ENCODE measurements around the gene PGGHG. TPM values are rescaled to one million over a fixed set of nuclear protein-coding genes. Genes with fewer than 3 reads are reported as not detected.

PGGHG gene
- total and polyA plus RNA-seq, 5 donors: 9.9 to 18.7 (median 12.0) TPM

GRCh38 chr11:339963-340362 lies 51.0 kb downstream of the PGGHG start:
- intact Hi-C loops (cut with DNase I): no loop called here
- Histone ChIP-seq H3K4me1 (ENCODE audit: control insufficient read depth, insufficient read depth, low read length) (peaks cover 2% of the 10 kb centered on the region), H3K27me3 (ENCODE audit: control insufficient read depth, insufficient read depth) (no peaks in the 10 kb centered on the region), H3K9me3 (ENCODE audit: control insufficient read depth, low read length) (no peaks in the 10 kb centered on the region), H3K4me3 (ENCODE audit: low read length) (no peak overlapping the region), H3K27ac (ENCODE audit: low read length) (no peak overlapping the region)
- WGBS: 97% methylated on average over 2 of the region's 2 CpGs
- no peak for ATAC-seq
- no peak for DNase-seq

GRCh38 chr11:340539-341512 lies 51.9 kb downstream of the PGGHG start:
- no peaks in the 10 kb centered on the region for H3K27me3 ChIP-seq (ENCODE audit: control insufficient read depth, insufficient read depth)
- ATAC-seq (no peak), DNase-seq (peak in 1 of 3 donors; percentile 4)
- H3K4me3 ChIP-seq (ENCODE audit: low read length): no peak overlapping the region
- H3K9me3 ChIP-seq (ENCODE audit: control insufficient read depth, low read length): no peaks in the 10 kb centered on the region
- peaks cover 2% of the 10 kb centered on the region for H3K4me1 ChIP-seq (ENCODE audit: control insufficient read depth, insufficient read depth, low read length)
- H3K27ac ChIP-seq (ENCODE audit: low read length): no peak overlapping the region
- 60% methylated on average over 5 of the region's 5 CpGs for WGBS
- intact Hi-C loops (cut with DNase I): no loop called here

DNA sequence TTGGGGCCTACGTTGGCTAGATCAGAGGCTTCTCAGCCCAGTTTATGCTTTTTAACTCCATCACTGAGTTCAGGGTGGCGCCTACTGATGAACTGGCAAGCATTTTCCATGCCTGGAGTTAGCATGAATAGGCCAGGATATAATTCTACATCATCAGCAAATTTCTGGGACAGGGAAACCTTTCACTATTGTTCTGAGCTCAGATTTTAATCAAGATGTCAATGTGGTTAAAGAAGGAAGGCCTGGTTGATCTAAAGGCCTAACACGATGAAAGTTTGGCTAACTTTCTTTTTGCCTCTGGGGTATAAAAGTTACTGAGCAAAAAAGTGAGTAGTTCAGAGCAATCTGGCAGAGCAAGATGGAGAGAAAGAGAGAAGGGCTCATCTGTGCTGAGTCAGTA lies 53.4 kb downstream of the PGGHG start:
- Histone ChIP-seq H3K9me3 (ENCODE audit: control insufficient read depth, low read length) (no peaks in the 10 kb centered on the region), H3K4me3 (ENCODE audit: low read length) (no peak overlapping the region), H3K27ac (ENCODE audit: low read length) (peak overlapping the region; percentile 75), H3K27me3 (ENCODE audit: control insufficient read depth, insufficient read depth) (no peaks in the 10 kb centered on the region), H3K4me1 (ENCODE audit: control insufficient read depth, insufficient read depth, low read length) (no peaks in the 10 kb centered on the region)
- intact Hi-C loops (cut with DNase I): no loop called here
- WGBS: 63% methylated on average over 3 of the region's 3 CpGs
- DNase-seq (no peak), ATAC-seq (peak in 1 of 2 donors; percentile 69)

DNA sequence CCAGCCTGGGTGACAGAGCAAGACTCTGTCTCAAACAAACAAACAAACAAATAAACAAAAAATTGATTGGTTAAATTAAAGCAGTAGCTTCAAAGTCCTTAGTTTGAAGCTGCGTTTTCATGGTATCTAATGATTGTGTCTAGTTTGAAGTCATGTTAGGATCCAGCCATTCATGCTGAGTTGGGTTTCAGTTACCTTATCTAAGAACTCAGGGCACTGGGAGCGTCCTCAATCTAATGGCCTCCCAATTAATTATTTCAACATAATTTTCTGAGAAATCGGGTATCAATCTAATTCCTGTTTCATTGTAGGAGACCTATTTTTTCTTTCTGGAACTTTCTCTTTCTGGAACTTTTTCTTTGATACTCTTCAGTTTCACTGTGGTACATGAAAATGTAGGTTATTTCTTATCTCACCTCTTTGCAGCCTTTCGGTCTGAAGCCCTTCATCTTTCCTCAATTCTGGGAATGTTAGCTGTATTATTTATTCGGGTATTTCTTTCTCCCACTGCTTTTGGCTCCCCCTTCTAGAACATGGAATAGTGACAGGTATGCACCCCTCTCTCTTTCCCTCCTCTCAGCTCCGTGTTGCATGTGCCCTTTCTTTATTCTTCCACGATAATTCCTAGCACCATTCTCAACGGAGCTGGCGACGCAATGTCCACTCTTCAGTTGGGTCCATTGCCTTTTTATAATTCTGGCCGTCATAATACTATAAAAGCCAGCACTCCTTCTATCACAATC lies 56.1 kb downstream of the PGGHG start:
- no peak overlapping the region for H3K4me3 ChIP-seq (ENCODE audit: low read length)
- no peaks in the 10 kb centered on the region for H3K27me3 ChIP-seq (ENCODE audit: control insufficient read depth, insufficient read depth)
- H3K4me1 ChIP-seq (ENCODE audit: control insufficient read depth, insufficient read depth, low read length): no peaks in the 10 kb centered on the region
- intact Hi-C loops (cut with DNase I): no loop called here
- no peaks in the 10 kb centered on the region for H3K9me3 ChIP-seq (ENCODE audit: control insufficient read depth, low read length)
- no peak overlapping the region for H3K27ac ChIP-seq (ENCODE audit: low read length)
- WGBS: 89% methylated on average over 11 of the region's 11 CpGs
- DNase-seq (no peak), ATAC-seq (no peak)

Other genes with a start within 250 kb of the PGGHG start
- gene SCGB1C1, start 96.0 kb upstream of the PGGHG start, total RNA-seq: not detected
- not detected for gene SCGB1C1, start 96.0 kb upstream of the PGGHG start, polyA plus RNA-seq
- 10 to 100 TPM; 27.1 to 39.9 (median 35.5) TPM for gene BET1L, start 81.7 kb upstream of the PGGHG start, total RNA-seq
- gene BET1L, start 81.7 kb upstream of the PGGHG start, polyA plus RNA-seq: 20.9 TPM
- 10 to 100 TPM; 52.4 to 80.6 (median 58.5) TPM for gene RIC8A, start 81.4 kb upstream of the PGGHG start, total RNA-seq
- gene RIC8A, start 81.4 kb upstream of the PGGHG start, polyA plus RNA-seq: 42.4 TPM
- 10 to 100 TPM; 18.5 to 32.5 (median 27.1) TPM for gene SIRT3, start 52.8 kb upstream of the PGGHG start, total RNA-seq
- gene SIRT3, start 52.8 kb upstream of the PGGHG start, polyA plus RNA-seq: 23.9 TPM
- gene PSMD13, start 52.1 kb upstream of the PGGHG start, total RNA-seq: 10 to 100 TPM; 76.8 to 92.9 (median 85.9) TPM
- gene PSMD13, start 52.1 kb upstream of the PGGHG start, polyA plus RNA-seq: 106 TPM
- gene NLRP6, start 10.7 kb upstream of the PGGHG start, total RNA-seq: under 1 TPM in 2 of 4 donors, not detected in 2; 0.11 to 0.24 TPM
- 0.02 TPM for gene NLRP6, start 10.7 kb upstream of the PGGHG start, polyA plus RNA-seq
- not detected for gene IFITM5, start 10.4 kb downstream of the PGGHG start, total RNA-seq
- gene IFITM5, start 10.4 kb downstream of the PGGHG start, polyA plus RNA-seq: not detected
- gene IFITM2, start 18.7 kb downstream of the PGGHG start, total RNA-seq: 100 to 1,000 TPM; 180 to 290 (median 240) TPM
- gene IFITM2, start 18.7 kb downstream of the PGGHG start, polyA plus RNA-seq: 393 TPM
- 100 to 1,000 TPM in 3 of 4 donors, 10 to 100 TPM in 1; 85.0 to 169 (median 116) TPM for gene IFITM1, start 24.9 kb downstream of the PGGHG start, total RNA-seq
- 235 TPM for gene IFITM1, start 24.9 kb downstream of the PGGHG start, polyA plus RNA-seq
- gene IFITM3, start 31.7 kb downstream of the PGGHG start, total RNA-seq: 100 to 1,000 TPM; 263 to 569 (median 519) TPM
- 749 TPM for gene IFITM3, start 31.7 kb downstream of the PGGHG start, polyA plus RNA-seq
- gene B4GALNT4, start 80.4 kb downstream of the PGGHG start, total RNA-seq: 1 to 10 TPM; 1.0 to 1.6 (median 1.3) TPM
- 2.5 TPM for gene B4GALNT4, start 80.4 kb downstream of the PGGHG start, polyA plus RNA-seq
- under 1 TPM; 0.26 to 0.88 (median 0.63) TPM for gene PKP3, start 105.1 kb downstream of the PGGHG start, total RNA-seq
- gene PKP3, start 105.1 kb downstream of the PGGHG start, polyA plus RNA-seq: 0.36 TPM
- gene SIGIRR, start 125.9 kb downstream of the PGGHG start, total RNA-seq: 10 to 100 TPM; 28.6 to 42.4 (median 35.1) TPM
- gene SIGIRR, start 125.9 kb downstream of the PGGHG start, polyA plus RNA-seq: 61.8 TPM
- gene ANO9, start 152.9 kb downstream of the PGGHG start, total RNA-seq: under 1 TPM; 0.14 to 0.46 (median 0.20) TPM
- gene ANO9, start 152.9 kb downstream of the PGGHG start, polyA plus RNA-seq: 0.20 TPM
- gene PTDSS2, start 161.2 kb downstream of the PGGHG start, total RNA-seq: 10 to 100 TPM; 30.2 to 33.3 (median 30.9) TPM
- 30.7 TPM for gene PTDSS2, start 161.2 kb downstream of the PGGHG start, polyA plus RNA-seq
- 100 to 1,000 TPM; 188 to 203 (median 195) TPM for gene RNH1, start 218.1 kb downstream of the PGGHG start, total RNA-seq
- gene RNH1, start 218.1 kb downstream of the PGGHG start, polyA plus RNA-seq: 162 TPM
- 10 to 100 TPM; 45.7 to 60.4 (median 49.3) TPM for gene HRAS, start 246.4 kb downstream of the PGGHG start, total RNA-seq
- gene HRAS, start 246.4 kb downstream of the PGGHG start, polyA plus RNA-seq: 64.4 TPM
- under 1 TPM; 0.36 to 0.59 (median 0.43) TPM for gene LRRC56, start 248.4 kb downstream of the PGGHG start, total RNA-seq
- 0.48 TPM for gene LRRC56, start 248.4 kb downstream of the PGGHG start, polyA plus RNA-seq